ENCODE results near the gene HTR3C.

The HTR3C gene

DNA sequence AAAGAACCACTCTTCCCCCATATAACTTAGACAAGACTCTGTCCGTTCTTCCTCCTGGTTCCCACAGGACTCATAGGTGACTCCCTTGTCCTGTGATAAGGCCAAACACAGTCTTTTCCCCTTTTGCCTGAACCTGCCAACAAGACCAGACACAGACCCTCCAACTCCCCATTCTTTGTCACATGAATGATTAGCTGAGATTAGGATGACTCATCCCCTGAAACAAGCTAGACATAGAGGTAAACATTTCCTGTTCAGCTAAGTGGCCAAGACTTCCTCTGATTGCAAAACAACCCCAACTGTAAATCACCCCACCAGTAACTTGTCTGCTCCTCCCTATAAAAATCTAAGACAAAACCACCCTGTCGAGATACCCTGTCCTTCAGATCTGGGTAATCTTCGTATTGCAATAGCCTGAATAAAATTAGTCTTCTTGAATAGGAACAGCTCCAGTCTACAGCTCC lies 32.6 kb downstream of the HTR3C start:
- TF ChIP-seq, protein P1, sequence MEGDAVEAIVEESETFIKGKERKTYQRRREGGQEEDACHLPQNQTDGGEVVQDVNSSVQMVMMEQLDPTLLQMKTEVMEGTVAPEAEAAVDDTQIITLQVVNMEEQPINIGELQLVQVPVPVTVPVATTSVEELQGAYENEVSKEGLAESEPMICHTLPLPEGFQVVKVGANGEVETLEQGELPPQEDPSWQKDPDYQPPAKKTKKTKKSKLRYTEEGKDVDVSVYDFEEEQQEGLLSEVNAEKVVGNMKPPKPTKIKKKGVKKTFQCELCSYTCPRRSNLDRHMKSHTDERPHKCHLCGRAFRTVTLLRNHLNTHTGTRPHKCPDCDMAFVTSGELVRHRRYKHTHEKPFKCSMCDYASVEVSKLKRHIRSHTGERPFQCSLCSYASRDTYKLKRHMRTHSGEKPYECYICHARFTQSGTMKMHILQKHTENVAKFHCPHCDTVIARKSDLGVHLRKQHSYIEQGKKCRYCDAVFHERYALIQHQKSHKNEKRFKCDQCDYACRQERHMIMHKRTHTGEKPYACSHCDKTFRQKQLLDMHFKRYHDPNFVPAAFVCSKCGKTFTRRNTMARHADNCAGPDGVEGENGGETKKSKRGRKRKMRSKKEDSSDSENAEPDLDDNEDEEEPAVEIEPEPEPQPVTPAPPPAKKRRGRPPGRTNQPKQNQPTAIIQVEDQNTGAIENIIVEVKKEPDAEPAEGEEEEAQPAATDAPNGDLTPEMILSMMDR (IDR thresholded peaks at IDR 0.05; ENCODE audit: low read length, missing control alignments) = no peak
- DNase-seq (ENCODE audit: low read depth) = peak; percentile 78
- no peak overlapping the region for H3K4me3 ChIP-seq (replicated peaks; ENCODE audit: low read depth, low read length)

DNA sequence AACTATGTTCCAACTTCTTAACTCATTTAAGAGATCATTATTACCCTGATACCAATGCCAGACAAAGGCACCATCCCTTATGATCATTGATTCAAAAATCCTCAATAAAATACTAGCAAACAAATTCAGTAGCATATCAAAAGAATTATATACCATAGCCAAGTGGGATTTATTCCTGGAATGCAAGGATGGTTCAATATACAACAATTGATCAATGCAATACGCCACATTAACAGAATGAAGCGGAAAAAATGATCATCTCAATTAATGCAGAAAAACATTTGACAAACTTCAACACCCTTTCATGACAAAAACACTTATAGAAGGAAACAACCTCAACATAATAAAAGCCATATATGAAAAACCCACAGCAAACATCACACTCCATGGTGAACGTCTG lies 39.4 kb downstream of the HTR3C start:
- TF ChIP-seq, protein P1 (IDR thresholded peaks at IDR 0.05; ENCODE audit: low read length, missing control alignments) = no peak
- H3K4me3 ChIP-seq (replicated peaks; ENCODE audit: low read depth, low read length) = no peak overlapping the region
- no peak for DNase-seq (ENCODE audit: low read depth)

GRCh38 chr3:184096811-184097383 lies 44.0 kb downstream of the HTR3C start, which contains the start of gene HTR3E:
TSS of gene HTR3E (plus strand) at chr3:184097064. CDS start at chr3:184097530, 466 bp downstream.
- DNase-seq (ENCODE audit: low read depth) = no peak
- TF ChIP-seq, protein P1 (IDR thresholded peaks at IDR 0.05; ENCODE audit: low read length, missing control alignments) = no peak
- H3K4me3 ChIP-seq (replicated peaks; ENCODE audit: low read depth, low read length) = no peak within 1 kb of the TSS

GRCh38 chr3:184097556-184097955 lies 44.7 kb downstream of the HTR3C start:
- no peak for DNase-seq (ENCODE audit: low read depth)
- no peak overlapping the region for H3K4me3 ChIP-seq (replicated peaks; ENCODE audit: low read depth, low read length)

DNA sequence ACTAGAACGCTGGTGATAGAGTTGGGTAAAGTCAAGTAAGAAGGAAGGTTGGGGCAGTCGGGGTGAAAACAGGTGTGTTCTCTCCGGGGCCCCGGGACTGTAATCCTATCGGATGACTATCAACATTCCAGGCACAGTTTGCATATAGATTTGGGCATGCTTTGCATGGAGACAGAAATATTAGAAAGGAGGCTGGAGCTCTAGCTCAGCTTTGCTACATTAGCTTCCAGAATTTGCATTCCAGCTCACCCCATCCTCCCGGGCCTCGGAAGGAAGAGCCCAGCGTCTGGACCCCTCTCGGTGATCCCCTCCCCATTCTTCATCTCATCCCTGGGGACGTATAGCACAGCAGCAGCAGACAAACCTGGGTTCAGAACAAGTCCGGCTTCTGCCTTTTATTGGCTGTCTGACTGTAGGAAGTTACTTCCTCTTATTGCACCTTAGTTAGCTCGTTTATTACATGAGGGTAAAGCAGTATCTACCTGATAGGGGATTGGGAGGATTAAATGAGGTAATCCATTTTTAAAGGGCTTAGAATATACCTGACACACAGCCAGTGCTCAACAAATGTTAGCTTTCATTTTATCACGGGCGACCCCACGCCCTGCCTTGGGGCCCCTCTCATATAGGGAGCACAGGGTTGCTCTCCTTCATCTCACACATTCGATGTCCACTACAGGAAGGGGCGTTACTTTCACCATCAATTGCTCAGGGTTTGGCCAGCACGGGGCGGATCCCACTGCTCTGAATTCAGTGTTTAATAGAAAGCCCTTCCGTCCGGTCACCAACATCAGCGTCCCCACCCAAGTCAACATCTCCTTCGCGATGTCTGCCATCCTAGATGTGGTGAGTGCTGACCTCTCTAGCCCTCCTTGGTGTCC lies 47.2 kb downstream of the HTR3C start:
- DNase-seq (ENCODE audit: low read depth) = no peak
- TF ChIP-seq, protein P1 (IDR thresholded peaks at IDR 0.05; ENCODE audit: low read length, missing control alignments) = no peak
- no peak overlapping the region for H3K4me3 ChIP-seq (replicated peaks; ENCODE audit: low read depth, low read length)

More at GRCh38 chr3:184097556-184097955, 44.7 kb downstream of the HTR3C start:
- TF ChIP-seq, protein P1 (IDR thresholded peaks at IDR 0.05; ENCODE audit: low read length, missing control alignments) = no peak
